CD4-positive, alpha-beta T cell treated with Interleukin-15 for 1 hour (primary cell): ENCODE data around the gene UNCX.

Experiments
- DNase-seq: peaks from one replicate; pipeline ENCODE4 v3.0.0-alpha.2; 2020

The UNCX gene

DNA sequence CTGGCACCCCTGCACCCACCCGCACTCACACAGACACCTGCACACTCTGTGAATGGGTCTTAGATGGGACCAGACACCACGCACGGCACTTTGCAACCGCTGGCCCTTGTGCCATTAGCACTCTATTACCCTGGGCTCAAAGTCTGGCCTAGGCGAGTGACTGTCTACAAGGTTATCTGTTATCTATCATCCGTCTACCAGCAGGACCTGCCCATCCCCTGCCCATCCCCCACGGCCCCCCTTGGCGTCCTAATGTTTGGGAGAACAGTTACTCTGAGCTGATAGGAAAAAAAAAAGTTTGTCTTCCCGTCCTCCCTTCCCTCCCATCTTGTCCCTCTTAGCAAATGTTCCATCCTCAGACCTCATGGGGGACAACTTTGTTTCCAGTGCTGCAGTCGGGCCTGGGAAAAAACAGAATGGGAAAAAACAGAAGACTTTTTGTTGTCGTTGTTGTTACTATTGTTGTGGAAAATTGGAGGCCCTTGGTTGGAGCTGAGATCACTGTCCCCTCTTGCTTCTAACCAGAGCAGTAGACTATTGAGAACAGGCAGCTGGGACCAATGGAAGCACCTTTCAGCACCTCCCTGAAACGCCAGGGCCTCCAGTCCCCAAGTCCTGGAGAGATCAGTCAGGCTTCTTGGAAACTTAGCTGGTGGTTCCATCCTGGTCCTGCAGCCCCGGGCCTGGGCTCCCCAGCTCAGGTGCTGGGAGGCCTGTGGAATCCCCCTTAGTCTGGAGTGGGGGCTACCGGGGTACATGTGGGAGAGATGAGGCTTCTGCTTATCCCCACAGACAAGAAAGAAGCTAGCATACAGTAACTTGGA is 12.2 kb downstream of the UNCX start:
- no peak for DNase-seq

- DNase-seq = no peak
Observed at GRCh38 chr7:1245524-1246050, 12.9 kb downstream of the UNCX start.

DNA sequence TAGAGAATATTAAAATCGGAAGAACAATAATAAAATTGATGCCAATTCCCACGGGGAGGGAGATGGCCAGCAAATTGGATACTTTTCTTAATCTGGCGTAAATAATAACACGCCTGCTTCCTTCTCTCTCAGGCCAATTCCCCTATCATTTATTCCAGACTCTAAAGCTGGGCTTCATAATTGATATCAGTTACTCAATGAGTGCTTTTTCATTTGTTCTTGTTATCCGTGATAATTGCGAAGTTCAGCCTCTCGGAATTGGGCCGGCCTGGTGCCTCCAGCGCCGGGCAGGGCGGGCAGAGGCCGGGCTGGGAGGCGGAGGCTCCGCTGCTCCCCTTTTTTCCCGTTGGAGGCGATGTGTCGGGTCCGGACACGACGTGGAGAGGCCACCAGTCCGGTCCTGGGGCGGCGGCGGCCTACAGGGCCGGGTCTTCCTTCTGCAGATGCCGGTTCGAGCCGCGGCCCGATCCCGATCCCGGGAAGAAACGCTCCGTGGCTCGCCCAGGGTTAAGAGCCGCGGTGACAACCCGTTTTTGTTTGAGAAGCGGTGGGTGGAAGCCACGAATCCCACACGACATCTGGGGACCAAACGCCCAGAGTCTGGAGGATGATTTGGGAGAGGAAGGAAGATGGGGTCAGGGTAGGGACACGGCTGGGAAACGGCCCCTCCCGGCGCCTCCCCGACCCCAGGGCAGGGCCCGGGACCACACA is 13.6 kb downstream of the UNCX start:
- no peak for DNase-seq

DNA sequence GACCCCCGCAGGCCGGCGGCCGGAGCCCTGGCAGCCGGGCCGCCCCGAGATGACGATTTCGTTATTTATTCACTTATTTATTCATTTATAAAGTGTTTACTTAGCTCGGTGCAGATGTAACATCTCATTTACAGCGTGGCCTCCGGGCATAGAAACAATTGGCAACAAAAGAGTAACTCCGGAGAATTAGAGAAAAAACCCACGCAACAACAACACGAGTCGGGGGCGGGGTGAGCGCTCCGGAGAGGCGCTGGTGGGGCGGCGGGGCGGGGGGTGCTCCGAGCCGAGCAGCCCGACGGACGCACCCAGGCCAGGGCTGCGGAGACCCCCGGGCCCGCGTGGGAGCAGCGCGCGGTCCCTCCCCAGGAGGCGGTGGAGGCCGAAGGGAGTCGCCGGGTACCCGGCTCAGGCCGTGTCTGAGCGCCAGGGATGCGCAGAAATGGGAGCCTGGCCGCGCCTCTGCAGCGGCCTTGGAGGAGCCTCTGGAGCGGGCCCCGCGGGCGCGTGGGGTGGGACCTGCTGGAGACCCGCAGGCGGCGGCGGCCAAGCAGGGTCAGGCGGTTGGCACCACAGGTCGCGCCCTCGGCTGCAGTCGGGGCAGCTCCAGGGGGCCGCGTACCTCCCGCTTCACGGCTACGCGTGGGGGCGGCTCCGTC is 14.3 kb downstream of the UNCX start:
- no peak for DNase-seq

DNA sequence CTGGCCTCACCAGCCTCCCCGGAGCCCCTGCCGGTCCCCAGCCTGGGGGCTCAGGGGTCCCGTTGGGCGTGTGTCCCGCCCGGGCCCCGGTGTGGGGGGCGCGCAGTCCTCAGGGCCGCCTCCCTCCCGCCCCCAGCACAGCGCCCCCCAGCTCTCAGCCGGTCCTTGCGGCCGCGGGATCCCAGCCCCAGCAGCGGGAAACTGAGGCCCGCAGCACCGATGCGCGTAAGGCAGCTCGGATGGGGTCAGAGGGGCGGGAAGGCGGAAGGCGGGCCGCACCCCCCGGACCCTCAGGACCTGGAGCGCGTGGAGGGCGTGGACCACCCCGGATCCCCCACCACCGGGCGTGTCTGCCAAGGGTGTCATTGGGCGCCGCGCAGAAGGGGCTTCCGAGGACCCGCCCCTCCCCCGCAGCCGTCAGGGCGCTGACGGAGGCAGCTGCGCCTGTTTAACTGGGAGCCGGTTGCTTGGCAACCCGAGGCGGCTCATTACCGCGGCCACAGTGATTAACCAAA is 14.9 kb downstream of the UNCX start:
- no peak for DNase-seq

GRCh38 chr7:1248143-1248915 is 15.7 kb downstream of the UNCX start:
- DNase-seq = no peak

DNA sequence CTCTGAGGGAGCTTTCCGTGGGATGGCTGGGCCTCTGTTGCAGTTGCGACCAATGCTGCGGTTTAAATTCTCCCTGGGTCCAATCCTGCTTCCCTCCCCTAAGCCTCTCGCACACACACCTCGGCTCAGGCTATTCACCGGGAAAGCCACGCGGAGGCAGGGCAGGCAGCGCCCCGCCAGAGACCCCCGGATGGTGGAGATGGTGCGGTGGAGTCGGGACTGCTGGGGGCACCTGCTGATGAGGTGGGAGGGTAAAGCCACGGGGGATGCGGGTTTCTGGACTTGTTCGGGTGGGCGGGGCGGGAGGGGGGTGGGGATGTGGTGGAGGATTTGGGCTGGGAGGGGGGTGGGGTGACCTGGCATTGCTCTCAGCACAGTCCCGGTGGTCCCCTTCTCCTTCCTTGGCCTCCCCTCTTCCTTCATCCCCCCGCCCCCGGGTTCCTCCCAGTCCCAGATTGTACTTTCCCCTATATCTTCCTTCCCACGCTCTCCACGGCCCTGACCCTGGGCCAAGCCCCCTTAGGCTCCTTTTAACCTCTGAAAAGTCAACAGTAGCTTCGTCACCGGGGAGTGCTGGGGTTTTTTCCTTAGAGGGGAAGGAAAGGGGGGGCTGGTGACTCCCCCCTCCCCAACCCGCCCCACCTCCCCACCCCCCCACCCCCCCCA is 16.4 kb downstream of the UNCX start:
- DNase-seq = no peak

DNA sequence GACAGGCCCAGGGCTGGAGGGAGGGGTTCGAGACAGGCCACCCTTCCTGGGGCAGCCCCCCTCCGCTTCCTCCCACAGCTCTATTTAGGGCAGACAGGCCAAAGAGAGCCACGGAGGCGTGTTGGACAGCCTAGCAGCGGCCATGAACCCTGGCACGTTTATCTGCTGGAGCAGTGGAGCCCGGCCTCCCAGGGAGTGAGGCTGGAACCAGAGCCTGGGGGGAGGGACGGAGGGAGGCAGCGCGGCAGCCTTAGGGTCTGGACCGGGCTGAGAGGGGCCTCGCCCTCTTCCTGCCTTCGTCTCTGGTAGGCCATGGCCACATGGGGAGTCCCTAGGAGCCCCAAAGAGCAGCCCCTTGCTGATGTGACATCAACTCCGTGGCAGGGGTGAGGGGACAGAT is 17.1 kb downstream of the UNCX start:
- DNase-seq = no peak

- DNase-seq = no peak
Observed at GRCh38 chr7:1250901-1251300, 18.2 kb downstream of the UNCX start.

DNA sequence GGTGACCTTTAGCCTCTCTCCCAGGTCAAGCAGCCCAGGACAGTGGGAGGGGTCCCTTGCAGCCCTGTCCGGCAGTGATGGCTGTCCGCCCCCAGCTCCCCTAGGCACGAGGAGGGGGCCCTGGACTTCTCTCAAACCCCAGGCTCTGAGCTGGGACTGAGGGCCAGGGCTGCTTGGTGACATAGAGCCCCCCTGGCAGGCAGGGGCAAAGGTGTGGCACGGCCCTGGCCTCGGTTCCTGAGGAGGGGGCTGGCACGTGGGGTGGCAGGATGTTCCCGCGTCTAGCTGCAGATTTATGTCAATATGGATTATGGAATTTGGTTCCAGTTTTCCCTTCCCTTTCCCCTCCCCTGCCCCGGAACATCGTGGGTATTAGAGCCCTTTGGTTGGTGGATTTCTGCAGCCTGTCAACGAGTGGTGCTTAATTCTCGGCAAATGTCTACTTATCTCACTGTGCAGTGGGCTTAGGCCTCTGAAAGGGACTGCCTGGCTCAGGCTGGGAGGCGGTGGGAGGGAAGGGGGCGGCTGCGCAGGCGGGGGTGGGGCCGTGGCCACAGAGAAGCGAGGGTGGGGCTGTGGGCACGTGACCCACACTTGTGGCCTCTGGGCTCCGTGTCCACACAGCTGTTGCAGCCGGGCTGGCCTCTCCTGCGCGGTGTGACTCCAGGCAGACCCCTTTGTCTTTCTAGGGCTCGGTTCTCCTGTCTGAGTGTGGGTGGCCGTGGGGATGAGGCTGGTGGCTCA is 19.3 kb downstream of the UNCX start:
- DNase-seq = no peak

GRCh38 chr7:1252540-1253090 is 19.9 kb downstream of the UNCX start:
- no peak for DNase-seq

- DNase-seq = no peak
Observed at GRCh38 chr7:1253681-1254181, 21.1 kb downstream of the UNCX start.

DNA sequence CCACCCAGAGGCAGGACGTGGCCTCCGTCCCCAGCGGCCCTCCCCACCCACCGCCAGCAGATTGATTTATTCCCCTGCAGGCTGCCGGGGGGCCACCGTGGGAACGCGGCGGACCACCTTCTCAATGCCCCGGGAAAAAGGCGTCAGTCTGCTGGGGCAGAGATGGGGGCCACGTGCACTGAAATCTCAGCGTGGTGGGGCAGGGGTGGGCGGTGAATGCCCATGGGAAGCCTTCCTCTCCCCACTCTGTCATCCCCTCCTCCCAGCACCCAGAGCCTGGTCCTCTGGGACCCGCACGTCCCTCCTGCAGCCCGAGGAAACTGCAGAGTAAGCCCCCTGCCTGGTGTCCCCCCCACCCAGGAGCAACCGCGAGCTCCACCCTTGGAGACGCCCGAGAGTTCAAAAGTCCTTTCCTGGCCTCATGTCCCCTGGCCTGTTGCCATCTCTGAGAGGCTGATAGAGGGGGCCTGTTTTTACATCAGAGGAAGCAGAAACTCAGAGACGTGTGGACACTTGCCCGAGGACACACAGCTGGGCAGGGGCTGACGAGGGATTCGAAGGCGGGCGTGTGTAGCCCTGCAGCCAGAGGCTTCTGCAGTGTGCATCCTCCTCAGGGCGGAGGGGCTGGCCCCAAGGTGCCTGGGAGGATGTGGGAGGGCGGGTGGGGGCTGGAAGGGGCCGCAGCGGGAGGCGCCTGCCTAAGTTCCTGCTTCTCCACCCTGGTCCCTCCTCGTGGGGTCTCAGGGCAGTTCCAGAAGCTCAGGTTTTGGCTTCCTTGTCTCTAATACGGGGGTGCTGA is 21.8 kb downstream of the UNCX start:
- no peak for DNase-seq

- DNase-seq = no peak
Observed at GRCh38 chr7:1255080-1255816, 22.6 kb downstream of the UNCX start.

DNA sequence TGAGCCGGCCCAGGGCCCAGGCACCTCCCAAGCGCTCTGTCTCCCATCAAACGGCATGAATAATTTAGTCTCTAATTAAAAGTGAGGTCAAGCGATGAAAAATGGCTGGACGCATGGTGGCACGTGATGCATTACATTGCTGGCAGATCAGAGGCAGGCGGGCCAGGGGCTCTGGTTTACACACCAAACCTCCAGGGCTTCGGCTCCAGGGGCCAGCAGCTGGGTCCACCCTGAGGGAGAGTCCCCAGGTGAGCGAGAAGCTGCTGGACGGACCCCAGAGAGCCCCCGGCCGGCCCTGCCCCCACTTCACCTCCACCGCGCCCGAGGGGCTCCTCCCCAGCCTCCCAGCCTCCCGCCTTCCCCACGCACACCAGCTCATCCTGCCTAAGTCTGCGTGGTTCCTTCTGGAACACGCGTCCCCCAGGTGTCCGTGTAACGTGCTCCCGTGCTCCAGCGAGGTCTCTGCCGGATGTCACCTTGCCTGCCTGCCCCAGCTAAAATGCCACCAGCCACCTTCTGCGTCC is 23.2 kb downstream of the UNCX start:
- no peak for DNase-seq

- no peak for DNase-seq
Observed at GRCh38 chr7:1256621-1257020, 23.9 kb downstream of the UNCX start.

DNA sequence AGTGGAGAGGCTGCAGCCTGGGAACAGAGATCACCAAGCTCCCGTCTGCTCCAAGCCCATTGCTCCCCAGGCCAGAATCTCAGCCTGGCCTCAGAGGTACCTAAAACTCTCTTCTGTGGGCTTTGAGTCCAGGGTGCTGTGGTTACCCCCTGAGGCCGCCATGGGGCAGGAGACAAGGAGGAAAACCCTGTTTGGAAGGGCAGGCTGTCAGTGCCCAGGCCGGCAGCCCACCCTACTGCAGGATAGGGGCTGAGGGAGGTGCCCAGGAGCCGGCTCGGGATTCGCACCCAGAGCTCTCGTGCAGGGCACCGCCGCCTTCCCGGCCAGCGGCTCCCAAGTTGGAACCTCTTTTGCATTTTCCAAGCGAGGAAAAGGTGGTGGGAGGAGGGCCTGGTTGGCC is 24.5 kb downstream of the UNCX start:
- DNase-seq = no peak

- no peak for DNase-seq
Observed at GRCh38 chr7:1257863-1258262, 25.2 kb downstream of the UNCX start.
